Liver (tissue), 9 donors: ENCODE data around the gene CXXC5. TPM values are rescaled to one million over a fixed set of nuclear protein-coding genes. Genes with fewer than 3 reads are reported as not detected.

Experiments
- DNase-seq: peaks from one replicate; pipeline ENCODE4 v3.0.0-alpha.2; 2017; ENCODE audit warnings: low spot score
- H3K27ac ChIP-seq, 2 donors: one replicate each; pipeline ENCODE4 v1.7.0; 2013; ENCODE audit warnings: inconsistent platforms in 2 of 2, low read length in 2 of 2, control low read depth in 1 of 2, low read depth in 1 of 2, mild to moderate bottlenecking in 1 of 2
- H3K27me3 ChIP-seq, 4 donors: one replicate each; pipeline versions ENCODE4 v1.6.1 to v1.7.0; 2013; ENCODE audit warnings: low read length in 3 of 4, inconsistent platforms in 1 of 4, mild to moderate bottlenecking in 1 of 4, moderate library complexity in 1 of 4; ENCODE audit not compliant: control insufficient read depth in 4 of 4, insufficient read depth in 4 of 4
- H3K36me3 ChIP-seq, 4 donors: one replicate each; pipeline versions ENCODE4 v1.6.1 to v1.7.0; 2013; ENCODE audit warnings: low read length in 3 of 4, mild to moderate bottlenecking in 3 of 4, low read depth in 1 of 4, moderate library complexity in 1 of 4; ENCODE audit not compliant: control insufficient read depth in 4 of 4, insufficient read depth in 3 of 4
- H3K4me1 ChIP-seq, 4 donors: one replicate each; pipeline versions ENCODE4 v1.6.1 to v1.7.0; 2013; ENCODE audit warnings: low read length in 3 of 4, mild to moderate bottlenecking in 3 of 4, moderate library complexity in 1 of 4; ENCODE audit not compliant: control insufficient read depth in 4 of 4, insufficient read depth in 4 of 4
- H3K4me3 ChIP-seq, 3 donors: one replicate each; pipeline versions ENCODE4 v1.6.1 to v1.7.0; 2013; ENCODE audit warnings: low read length in 3 of 3, control low read depth in 1 of 3, low read depth in 1 of 3, mild to moderate bottlenecking in 1 of 3
- H3K9ac ChIP-seq, 2 donors: one replicate each; pipeline ENCODE4 v1.7.0; 2013; ENCODE audit warnings: low read length in 2 of 2, mild to moderate bottlenecking in 2 of 2, moderate library complexity in 2 of 2, control low read depth in 1 of 2, low read depth in 1 of 2
- H3K9me3 ChIP-seq, 4 donors: one replicate each; pipeline versions ENCODE4 v1.6.1 to v1.7.0; 2013; ENCODE audit warnings: low read length in 3 of 4; ENCODE audit not compliant: control insufficient read depth in 4 of 4
- EGR1 ChIP-seq, 2 donors: IDR thresholded peaks; 2 replicates each; pipeline ENCODE4 v1.6.1; 2016 to 2018; ENCODE audit warnings: antibody characterized with exemption in 2 of 2, low read depth in 2 of 2
- FOXA1 ChIP-seq: IDR thresholded peaks from 2 replicates; pipeline ENCODE4 v1.6.1; 2016; ENCODE audit warnings: antibody characterized with exemption
- FOXA2 ChIP-seq: IDR thresholded peaks from 2 replicates; pipeline ENCODE4 v1.6.1; 2016; ENCODE audit warnings: antibody characterized with exemption
- GABPA ChIP-seq, 2 donors: IDR thresholded peaks in 1 of 2; conservative IDR thresholded peaks in 1 of 2; 2 replicates each; pipeline ENCODE4 v1.6.1; 2016; ENCODE audit warnings: antibody characterized with exemption in 2 of 2, mild to moderate bottlenecking in 1 of 2, moderate library complexity in 1 of 2
- HNF4A ChIP-seq, 2 donors: conservative IDR thresholded peaks; 2 replicates each; pipeline ENCODE4 v1.6.1; 2016; ENCODE audit warnings: antibody characterized with exemption in 2 of 2, mild to moderate bottlenecking in 2 of 2
- HNF4G ChIP-seq: IDR thresholded peaks from 2 replicates; pipeline ENCODE4 v1.6.1; 2016; ENCODE audit warnings: antibody characterized with exemption
- JUND ChIP-seq, 2 donors: IDR thresholded peaks; 2 replicates each; pipeline ENCODE4 v1.6.1; 2016; ENCODE audit warnings: antibody characterized with exemption in 2 of 2
- NR2F2 ChIP-seq: IDR thresholded peaks from 2 replicates; pipeline ENCODE4 v1.6.1; 2016; ENCODE audit warnings: antibody characterized with exemption
- RAD21 ChIP-seq, 2 donors: IDR thresholded peaks; 2 replicates each; pipeline ENCODE4 v1.6.1; 2016; ENCODE audit warnings: antibody characterized with exemption in 2 of 2, mild to moderate bottlenecking in 2 of 2
- RXRA ChIP-seq, 2 donors: IDR thresholded peaks; 2 replicates each; pipeline ENCODE4 v1.6.1; 2017 to 2018; ENCODE audit warnings: antibody characterized with exemption in 2 of 2, mild to moderate bottlenecking in 1 of 2
- SP1 ChIP-seq: IDR thresholded peaks from 2 replicates; pipeline ENCODE4 v1.6.1; 2018; ENCODE audit warnings: antibody characterized with exemption, mild to moderate bottlenecking
- TAF1 ChIP-seq: conservative IDR thresholded peaks from 2 replicates; pipeline ENCODE4 v1.6.1; 2016; ENCODE audit warnings: antibody characterized with exemption, mild to moderate bottlenecking
- YY1 ChIP-seq: IDR thresholded peaks from 2 replicates; pipeline ENCODE4 v1.6.1; 2016; ENCODE audit warnings: antibody characterized with exemption, mild to moderate bottlenecking
- WGBS: extraction: QIAGEN DNeasy Blood & Tissue Kit; methylation state at CpG from one replicate; pipeline ENCODE4 v1.1.7; 2013; 5-methylcytosine and 5-hydroxymethylcytosine counted together
- polyA plus RNA-seq, 2 donors: library from polyadenylated mRNA; stranded (reverse) in 1 of 2; unstranded in 1 of 2; fragments of 200-250 nt in 1 of 2; fragments of >200 nt in 1 of 2; fragmentation: Nextera tagmentation in 1 of 2; extraction: Ambion mirVana in 1 of 2; gene quantifications; one replicate each; pipeline versions ENCODE4 v1.2.1 to v1.2.3, GENCODE V29; 2013 to 2015
- total RNA-seq, 2 donors: library from RNA; depleted of rRNA; stranded (reverse); fragments of >200 nt; gene quantifications; one replicate each; pipeline ENCODE4 v1.2.3, GENCODE V29; 2014
- TF ChIP-seq, protein P1 (sequence below): fragments of 150-350 bp; IDR thresholded peaks from 2 replicates; pipeline ENCODE4 v1.5.1; 2017; ENCODE audit warnings: improper control_type of control experiment, low read depth, low read length; ENCODE audit not compliant: missing input control
- TF ChIP-seq, protein P2 (sequence below): IDR thresholded peaks from 2 replicates; pipeline ENCODE4 v1.6.1; 2016; ENCODE audit warnings: antibody characterized with exemption
- TF ChIP-seq, protein P3 (sequence below): IDR thresholded peaks from 2 replicates; pipeline ENCODE4 v1.6.1; 2016; ENCODE audit warnings: antibody characterized with exemption
- TF ChIP-seq, protein P4 (sequence below): IDR thresholded peaks from 2 replicates; pipeline ENCODE4 v1.6.1; 2016; ENCODE audit warnings: antibody characterized with exemption
- TF ChIP-seq, protein P5 (sequence below): IDR thresholded peaks from 2 replicates; pipeline ENCODE4 v1.6.1; 2016; ENCODE audit warnings: antibody characterized with exemption, mild to moderate bottlenecking
- donor health status: healthy.
- donor health status: healthy.
- donor health status: healthy.
- donor health status: healthy.
- donor health status: healthy.

Gene CXXC5
- total and polyA plus RNA-seq, 4 donors: 40.6 to 78.6 (median 64.5) TPM

DNA sequence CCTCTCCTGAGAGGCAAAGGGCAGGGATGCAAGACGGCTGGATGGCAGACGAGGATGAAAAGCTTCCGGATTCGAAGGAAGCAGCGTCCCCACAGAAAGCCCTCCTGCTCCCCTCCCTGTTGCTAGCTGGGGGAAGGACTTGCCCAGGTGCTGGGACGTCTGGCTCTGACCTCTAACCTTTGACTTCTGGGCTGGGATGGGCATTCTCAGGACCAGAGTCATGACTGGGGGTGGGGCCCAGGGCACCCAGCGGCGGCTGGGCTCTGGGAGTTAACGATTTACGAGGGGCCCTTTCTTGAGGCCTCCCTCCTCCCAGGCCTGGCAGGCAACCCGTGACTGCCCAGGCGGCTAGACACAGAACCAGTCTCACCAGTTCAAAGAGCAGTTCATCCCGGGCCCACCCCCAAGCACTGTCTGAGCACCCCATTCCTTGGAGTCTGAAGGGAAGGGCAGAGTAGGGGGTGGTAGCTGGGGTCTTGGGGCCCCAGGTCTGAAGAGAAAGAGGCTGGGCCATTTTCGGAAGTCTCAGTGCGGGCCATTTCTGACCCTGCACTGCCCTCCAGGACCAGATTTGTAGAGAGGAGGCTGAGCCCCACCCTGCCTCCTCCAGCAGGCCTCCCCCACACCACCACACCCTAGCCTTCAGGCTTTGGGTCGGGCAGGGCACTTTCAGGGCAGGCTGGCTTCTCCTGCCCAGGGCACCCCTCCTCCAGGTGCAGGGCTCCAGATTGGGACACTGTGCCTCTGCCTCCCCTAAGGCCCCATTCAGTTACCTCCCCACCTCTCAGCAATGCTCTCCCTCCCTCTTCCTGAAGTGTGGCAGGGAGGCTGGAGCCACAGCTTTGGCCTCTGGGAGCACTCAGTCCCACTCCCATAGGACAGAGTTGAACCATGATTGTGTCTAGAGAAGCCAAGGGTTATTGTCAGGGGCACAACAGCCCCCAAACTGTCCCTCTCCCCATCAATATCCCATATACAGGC is 5.0 kb upstream of the CXXC5 start:
- peaks cover 32 to 85% (median 77%) of the 10 kb centered on the region in 4 donors for H3K4me1 ChIP-seq
- peak overlapping the region; percentile 81 to 88 for H3K27ac ChIP-seq
- WGBS: 29% methylated on average over 16 of the region's 16 CpGs
- H3K9ac ChIP-seq: no peak overlapping the region
- H3K4me3 ChIP-seq: no peak overlapping the region
- TF ChIP-seq GABPA (IDR thresholded peaks at IDR 0.05 in 1 of 2, conservative IDR thresholded peaks at IDR 0.05 in 1 of 2) (no peak), TAF1 (no peak), RXRA (IDR thresholded peaks at IDR 0.05) (peak; percentile 89 to 94), NR2F2 (peak; percentile 96), FOXA2 (peak; percentile 50), SP1 (peak; percentile 74), FOXA1 (peak; percentile 40), JUND (IDR thresholded peaks at IDR 0.05) (peak in 1 of 2 donors; percentile 80), YY1 (peak; percentile 39), HNF4G (peak; percentile 36), HNF4A (conservative IDR thresholded peaks at IDR 0.05) (peak; percentile 76 to 89), EGR1 (IDR thresholded peaks at IDR 0.05; ENCODE audit: low read depth in 2 of 2) (peak in 1 of 2 donors; percentile 23), RAD21 (IDR thresholded peaks at IDR 0.05) (peak; percentile 32 to 45)
- TF ChIP-seq, protein P1, sequence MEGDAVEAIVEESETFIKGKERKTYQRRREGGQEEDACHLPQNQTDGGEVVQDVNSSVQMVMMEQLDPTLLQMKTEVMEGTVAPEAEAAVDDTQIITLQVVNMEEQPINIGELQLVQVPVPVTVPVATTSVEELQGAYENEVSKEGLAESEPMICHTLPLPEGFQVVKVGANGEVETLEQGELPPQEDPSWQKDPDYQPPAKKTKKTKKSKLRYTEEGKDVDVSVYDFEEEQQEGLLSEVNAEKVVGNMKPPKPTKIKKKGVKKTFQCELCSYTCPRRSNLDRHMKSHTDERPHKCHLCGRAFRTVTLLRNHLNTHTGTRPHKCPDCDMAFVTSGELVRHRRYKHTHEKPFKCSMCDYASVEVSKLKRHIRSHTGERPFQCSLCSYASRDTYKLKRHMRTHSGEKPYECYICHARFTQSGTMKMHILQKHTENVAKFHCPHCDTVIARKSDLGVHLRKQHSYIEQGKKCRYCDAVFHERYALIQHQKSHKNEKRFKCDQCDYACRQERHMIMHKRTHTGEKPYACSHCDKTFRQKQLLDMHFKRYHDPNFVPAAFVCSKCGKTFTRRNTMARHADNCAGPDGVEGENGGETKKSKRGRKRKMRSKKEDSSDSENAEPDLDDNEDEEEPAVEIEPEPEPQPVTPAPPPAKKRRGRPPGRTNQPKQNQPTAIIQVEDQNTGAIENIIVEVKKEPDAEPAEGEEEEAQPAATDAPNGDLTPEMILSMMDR: no peak
- TF ChIP-seq, protein P2, sequence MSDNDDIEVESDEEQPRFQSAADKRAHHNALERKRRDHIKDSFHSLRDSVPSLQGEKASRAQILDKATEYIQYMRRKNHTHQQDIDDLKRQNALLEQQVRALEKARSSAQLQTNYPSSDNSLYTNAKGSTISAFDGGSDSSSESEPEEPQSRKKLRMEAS: peak; percentile 61
- TF ChIP-seq, protein P3, sequence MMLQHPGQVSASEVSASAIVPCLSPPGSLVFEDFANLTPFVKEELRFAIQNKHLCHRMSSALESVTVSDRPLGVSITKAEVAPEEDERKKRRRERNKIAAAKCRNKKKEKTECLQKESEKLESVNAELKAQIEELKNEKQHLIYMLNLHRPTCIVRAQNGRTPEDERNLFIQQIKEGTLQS: no peak
- TF ChIP-seq, protein P4, sequence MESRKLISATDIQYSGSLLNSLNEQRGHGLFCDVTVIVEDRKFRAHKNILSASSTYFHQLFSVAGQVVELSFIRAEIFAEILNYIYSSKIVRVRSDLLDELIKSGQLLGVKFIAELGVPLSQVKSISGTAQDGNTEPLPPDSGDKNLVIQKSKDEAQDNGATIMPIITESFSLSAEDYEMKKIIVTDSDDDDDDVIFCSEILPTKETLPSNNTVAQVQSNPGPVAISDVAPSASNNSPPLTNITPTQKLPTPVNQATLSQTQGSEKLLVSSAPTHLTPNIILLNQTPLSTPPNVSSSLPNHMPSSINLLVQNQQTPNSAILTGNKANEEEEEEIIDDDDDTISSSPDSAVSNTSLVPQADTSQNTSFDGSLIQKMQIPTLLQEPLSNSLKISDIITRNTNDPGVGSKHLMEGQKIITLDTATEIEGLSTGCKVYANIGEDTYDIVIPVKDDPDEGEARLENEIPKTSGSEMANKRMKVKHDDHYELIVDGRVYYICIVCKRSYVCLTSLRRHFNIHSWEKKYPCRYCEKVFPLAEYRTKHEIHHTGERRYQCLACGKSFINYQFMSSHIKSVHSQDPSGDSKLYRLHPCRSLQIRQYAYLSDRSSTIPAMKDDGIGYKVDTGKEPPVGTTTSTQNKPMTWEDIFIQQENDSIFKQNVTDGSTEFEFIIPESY: peak; percentile 33
- TF ChIP-seq, protein P5, sequence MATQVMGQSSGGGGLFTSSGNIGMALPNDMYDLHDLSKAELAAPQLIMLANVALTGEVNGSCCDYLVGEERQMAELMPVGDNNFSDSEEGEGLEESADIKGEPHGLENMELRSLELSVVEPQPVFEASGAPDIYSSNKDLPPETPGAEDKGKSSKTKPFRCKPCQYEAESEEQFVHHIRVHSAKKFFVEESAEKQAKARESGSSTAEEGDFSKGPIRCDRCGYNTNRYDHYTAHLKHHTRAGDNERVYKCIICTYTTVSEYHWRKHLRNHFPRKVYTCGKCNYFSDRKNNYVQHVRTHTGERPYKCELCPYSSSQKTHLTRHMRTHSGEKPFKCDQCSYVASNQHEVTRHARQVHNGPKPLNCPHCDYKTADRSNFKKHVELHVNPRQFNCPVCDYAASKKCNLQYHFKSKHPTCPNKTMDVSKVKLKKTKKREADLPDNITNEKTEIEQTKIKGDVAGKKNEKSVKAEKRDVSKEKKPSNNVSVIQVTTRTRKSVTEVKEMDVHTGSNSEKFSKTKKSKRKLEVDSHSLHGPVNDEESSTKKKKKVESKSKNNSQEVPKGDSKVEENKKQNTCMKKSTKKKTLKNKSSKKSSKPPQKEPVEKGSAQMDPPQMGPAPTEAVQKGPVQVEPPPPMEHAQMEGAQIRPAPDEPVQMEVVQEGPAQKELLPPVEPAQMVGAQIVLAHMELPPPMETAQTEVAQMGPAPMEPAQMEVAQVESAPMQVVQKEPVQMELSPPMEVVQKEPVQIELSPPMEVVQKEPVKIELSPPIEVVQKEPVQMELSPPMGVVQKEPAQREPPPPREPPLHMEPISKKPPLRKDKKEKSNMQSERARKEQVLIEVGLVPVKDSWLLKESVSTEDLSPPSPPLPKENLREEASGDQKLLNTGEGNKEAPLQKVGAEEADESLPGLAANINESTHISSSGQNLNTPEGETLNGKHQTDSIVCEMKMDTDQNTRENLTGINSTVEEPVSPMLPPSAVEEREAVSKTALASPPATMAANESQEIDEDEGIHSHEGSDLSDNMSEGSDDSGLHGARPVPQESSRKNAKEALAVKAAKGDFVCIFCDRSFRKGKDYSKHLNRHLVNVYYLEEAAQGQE: peak; percentile 43
- H3K36me3 ChIP-seq: no peaks in the 10 kb centered on the region
- no peaks in the 10 kb centered on the region for H3K27me3 ChIP-seq
- no peaks in the 10 kb centered on the region for H3K9me3 ChIP-seq
- peak; percentile 65 for DNase-seq
